ENCODE data around the gene NADSYN1. TPM values are rescaled to one million over a fixed set of nuclear protein-coding genes. Genes with fewer than 3 reads are reported as not detected.

Gene NADSYN1
- total and polyA plus RNA-seq, 2 experiments from 2014 or later, result 35.6 to 54.9 TPM

GRCh38 chr11:71548120-71548519 lies 95.1 kb downstream of the NADSYN1 start, which contains the start of gene KRTAP5-9 (continued):
- TF ChIP-seq, protein P1, sequence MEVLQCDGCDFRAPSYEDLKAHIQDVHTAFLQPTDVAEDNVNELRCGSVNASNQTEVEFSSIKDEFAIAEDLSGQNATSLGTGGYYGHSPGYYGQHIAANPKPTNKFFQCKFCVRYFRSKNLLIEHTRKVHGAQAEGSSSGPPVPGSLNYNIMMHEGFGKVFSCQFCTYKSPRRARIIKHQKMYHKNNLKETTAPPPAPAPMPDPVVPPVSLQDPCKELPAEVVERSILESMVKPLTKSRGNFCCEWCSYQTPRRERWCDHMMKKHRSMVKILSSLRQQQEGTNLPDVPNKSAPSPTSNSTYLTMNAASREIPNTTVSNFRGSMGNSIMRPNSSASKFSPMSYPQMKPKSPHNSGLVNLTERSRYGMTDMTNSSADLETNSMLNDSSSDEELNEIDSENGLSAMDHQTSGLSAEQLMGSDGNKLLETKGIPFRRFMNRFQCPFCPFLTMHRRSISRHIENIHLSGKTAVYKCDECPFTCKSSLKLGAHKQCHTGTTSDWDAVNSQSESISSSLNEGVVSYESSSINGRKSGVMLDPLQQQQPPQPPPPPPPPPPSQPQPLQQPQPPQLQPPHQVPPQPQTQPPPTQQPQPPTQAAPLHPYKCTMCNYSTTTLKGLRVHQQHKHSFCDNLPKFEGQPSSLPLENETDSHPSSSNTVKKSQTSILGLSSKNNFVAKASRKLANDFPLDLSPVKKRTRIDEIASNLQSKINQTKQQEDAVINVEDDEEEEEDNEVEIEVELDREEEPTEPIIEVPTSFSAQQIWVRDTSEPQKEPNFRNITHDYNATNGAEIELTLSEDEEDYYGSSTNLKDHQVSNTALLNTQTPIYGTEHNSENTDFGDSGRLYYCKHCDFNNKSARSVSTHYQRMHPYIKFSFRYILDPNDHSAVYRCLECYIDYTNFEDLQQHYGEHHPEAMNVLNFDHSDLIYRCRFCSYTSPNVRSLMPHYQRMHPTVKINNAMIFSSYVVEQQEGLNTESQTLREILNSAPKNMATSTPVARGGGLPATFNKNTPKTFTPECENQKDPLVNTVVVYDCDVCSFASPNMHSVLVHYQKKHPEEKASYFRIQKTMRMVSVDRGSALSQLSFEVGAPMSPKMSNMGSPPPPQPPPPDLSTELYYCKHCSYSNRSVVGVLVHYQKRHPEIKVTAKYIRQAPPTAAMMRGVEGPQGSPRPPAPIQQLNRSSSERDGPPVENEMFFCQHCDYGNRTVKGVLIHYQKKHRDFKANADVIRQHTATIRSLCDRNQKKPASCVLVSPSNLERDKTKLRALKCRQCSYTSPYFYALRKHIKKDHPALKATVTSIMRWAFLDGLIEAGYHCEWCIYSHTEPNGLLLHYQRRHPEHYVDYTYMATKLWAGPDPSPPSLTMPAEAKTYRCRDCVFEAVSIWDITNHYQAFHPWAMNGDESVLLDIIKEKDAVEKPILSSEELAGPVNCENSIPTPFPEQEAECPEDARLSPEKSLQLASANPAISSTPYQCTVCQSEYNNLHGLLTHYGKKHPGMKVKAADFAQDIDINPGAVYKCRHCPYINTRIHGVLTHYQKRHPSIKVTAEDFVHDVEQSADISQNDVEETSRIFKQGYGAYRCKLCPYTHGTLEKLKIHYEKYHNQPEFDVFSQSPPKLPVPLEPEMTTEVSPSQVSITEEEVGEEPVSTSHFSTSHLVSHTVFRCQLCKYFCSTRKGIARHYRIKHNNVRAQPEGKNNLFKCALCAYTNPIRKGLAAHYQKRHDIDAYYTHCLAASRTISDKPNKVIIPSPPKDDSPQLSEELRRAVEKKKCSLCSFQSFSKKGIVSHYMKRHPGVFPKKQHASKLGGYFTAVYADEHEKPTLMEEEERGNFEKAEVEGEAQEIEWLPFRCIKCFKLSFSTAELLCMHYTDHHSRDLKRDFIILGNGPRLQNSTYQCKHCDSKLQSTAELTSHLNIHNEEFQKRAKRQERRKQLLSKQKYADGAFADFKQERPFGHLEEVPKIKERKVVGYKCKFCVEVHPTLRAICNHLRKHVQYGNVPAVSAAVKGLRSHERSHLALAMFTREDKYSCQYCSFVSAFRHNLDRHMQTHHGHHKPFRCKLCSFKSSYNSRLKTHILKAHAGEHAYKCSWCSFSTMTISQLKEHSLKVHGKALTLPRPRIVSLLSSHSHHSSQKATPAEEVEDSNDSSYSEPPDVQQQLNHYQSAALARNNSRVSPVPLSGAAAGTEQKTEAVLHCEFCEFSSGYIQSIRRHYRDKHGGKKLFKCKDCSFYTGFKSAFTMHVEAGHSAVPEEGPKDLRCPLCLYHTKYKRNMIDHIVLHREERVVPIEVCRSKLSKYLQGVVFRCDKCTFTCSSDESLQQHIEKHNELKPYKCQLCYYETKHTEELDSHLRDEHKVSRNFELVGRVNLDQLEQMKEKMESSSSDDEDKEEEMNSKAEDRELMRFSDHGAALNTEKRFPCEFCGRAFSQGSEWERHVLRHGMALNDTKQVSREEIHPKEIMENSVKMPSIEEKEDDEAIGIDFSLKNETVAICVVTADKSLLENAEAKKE (CRISPR knock-in tag; IDR thresholded peaks at IDR 0.05), result no peak
- TF ChIP-seq CTCF (conservative IDR thresholded peaks at IDR 0.05; ENCODE audit: low read depth in 2 of 2) (no peak), EZH2phosphoT487 (IDR thresholded peaks at IDR 0.05; ENCODE audit: unreplicated experiment) (no peak), POLR2AphosphoS5 (IDR thresholded peaks at IDR 0.05; ENCODE audit: low read depth) (no peak), NANOG (IDR thresholded peaks at IDR 0.05; ENCODE audit: borderline replicate concordance) (no peak), ETS1 (IDR thresholded peaks at IDR 0.05) (no peak)

DNA sequence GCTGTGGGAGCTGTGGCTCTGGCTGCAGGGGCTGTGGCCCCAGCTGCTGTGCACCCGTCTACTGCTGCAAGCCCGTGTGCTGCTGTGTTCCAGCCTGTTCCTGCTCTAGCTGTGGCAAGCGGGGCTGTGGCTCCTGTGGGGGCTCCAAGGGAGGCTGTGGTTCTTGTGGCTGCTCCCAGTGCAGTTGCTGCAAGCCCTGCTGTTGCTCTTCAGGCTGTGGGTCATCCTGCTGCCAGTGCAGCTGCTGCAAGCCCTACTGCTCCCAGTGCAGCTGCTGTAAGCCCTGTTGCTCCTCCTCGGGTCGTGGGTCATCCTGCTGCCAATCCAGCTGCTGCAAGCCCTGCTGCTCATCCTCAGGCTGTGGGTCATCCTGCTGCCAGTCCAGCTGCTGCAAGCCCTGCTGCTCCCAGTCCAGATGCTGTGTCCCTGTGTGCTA lies 95.7 kb downstream of the NADSYN1 start:
- no peak overlapping the region for H3K4me2 ChIP-seq
- no peaks in the 10 kb centered on the region for H3K36me3 ChIP-seq (ENCODE audit: insufficient read depth)
- no peak overlapping the region for H3K27ac ChIP-seq (ENCODE audit: low read depth)
- H3K4me1 Mint-ChIP-seq, result peaks cover 17% of the 10 kb centered on the region
- peaks cover 9% of the 10 kb centered on the region; the same call in 2 of the 3 replicates for H3K36me3 Mint-ChIP-seq (ENCODE audit: low read depth)
- H3K4me3 ChIP-seq, result no peak overlapping the region
- H3K27me3 ChIP-seq (ENCODE audit: insufficient read depth), result no peaks in the 10 kb centered on the region
- H3K27ac Mint-ChIP-seq, result no peak overlapping the region
- DNase-seq (ENCODE audit: low spot score) (no peak), ATAC-seq (no peak)
- no peak overlapping the region for H2AFZ ChIP-seq
- no peaks in the 10 kb centered on the region for H4K20me1 ChIP-seq (replicated peaks; ENCODE audit: insufficient read depth)
- no peaks in the 10 kb centered on the region for H3K79me2 ChIP-seq (replicated peaks; ENCODE audit: insufficient read depth)
- peaks cover 6% of the 10 kb centered on the region; the same call in 1 of the 2 replicates for H3K9me2 ChIP-seq (ENCODE audit: insufficient read depth)
- H3K27me3 Mint-ChIP-seq (ENCODE audit: insufficient read depth, low read depth, poor library complexity), result peaks cover 2% of the 10 kb centered on the region
- H3K4me3 Mint-ChIP-seq, result no peak overlapping the region
- peaks cover 10% of the 10 kb centered on the region; the same call in 1 of the 2 replicates for H3K4me1 ChIP-seq (ENCODE audit: insufficient read depth)
- peaks cover 9% of the 10 kb centered on the region; the same call in 2 of the 3 replicates for H3K9me3 Mint-ChIP-seq
- no peak for TF ChIP-seq POLR2AphosphoS5 (IDR thresholded peaks at IDR 0.05; ENCODE audit: low read depth)
- H3F3A ChIP-seq (replicated peaks; ENCODE audit: low read depth), result no peaks in the 10 kb centered on the region

Small RNAs within 50 kb of the gene (microRNA-seq; reads per million reads assigned to microRNA genes)
- not detected for gene MIR6754

Small RNAs within 50 kb of the gene (small RNA-seq; reads per million reads assigned to genes)
- gene MIR6754 (ENCODE audit: low replicate concordance), result not detected

Other genes starting within 250 kb of the NADSYN1 start
- gene SHANK2, start 200.6 kb upstream of the NADSYN1 start, total RNA-seq (2014; rRNA removed; shearing (Covaris generic)), result 73.1 and 81.4 TPM in 2 replicates
- 16.7 and 22.0 TPM in 2 replicates for gene SHANK2, start 200.6 kb upstream of the NADSYN1 start, polyA plus RNA-seq (2016; fragmentation: Nextera tagmentation; extraction: Ambion mirVana)
- 166 and 175 TPM in 2 replicates for gene DHCR7, start 4.8 kb upstream of the NADSYN1 start, total RNA-seq (2014; rRNA removed; shearing (Covaris generic))
- 84.0 and 91.3 TPM in 2 replicates for gene DHCR7, start 4.8 kb upstream of the NADSYN1 start, polyA plus RNA-seq (2016; fragmentation: Nextera tagmentation; extraction: Ambion mirVana)
- gene KRTAP5-7, start 74.1 kb downstream of the NADSYN1 start, total RNA-seq (2014; rRNA removed; shearing (Covaris generic)), result not detected in 2 replicates
- not detected in 2 replicates for gene KRTAP5-7, start 74.1 kb downstream of the NADSYN1 start, polyA plus RNA-seq (2016; fragmentation: Nextera tagmentation; extraction: Ambion mirVana)
- gene KRTAP5-8, start 84.8 kb downstream of the NADSYN1 start, total RNA-seq (2014; rRNA removed; shearing (Covaris generic)), result not detected in 2 replicates
- gene KRTAP5-8, start 84.8 kb downstream of the NADSYN1 start, polyA plus RNA-seq (2016; fragmentation: Nextera tagmentation; extraction: Ambion mirVana), result not detected in 2 replicates
- gene KRTAP5-9, start 95.2 kb downstream of the NADSYN1 start, total RNA-seq (2014; rRNA removed; shearing (Covaris generic)), result not detected in 2 replicates
- 0.24 TPM in 1 of 2 replicates, not detected in the other for gene KRTAP5-9, start 95.2 kb downstream of the NADSYN1 start, polyA plus RNA-seq (2016; fragmentation: Nextera tagmentation; extraction: Ambion mirVana)
- not detected in 2 replicates for gene KRTAP5-10, start 112.4 kb downstream of the NADSYN1 start, total RNA-seq (2014; rRNA removed; shearing (Covaris generic))
- not detected in 2 replicates for gene KRTAP5-10, start 112.4 kb downstream of the NADSYN1 start, polyA plus RNA-seq (2016; fragmentation: Nextera tagmentation; extraction: Ambion mirVana)
- not detected in 2 replicates for gene KRTAP5-11, start 129.7 kb downstream of the NADSYN1 start, total RNA-seq (2014; rRNA removed; shearing (Covaris generic))
- not detected in 2 replicates for gene KRTAP5-11, start 129.7 kb downstream of the NADSYN1 start, polyA plus RNA-seq (2016; fragmentation: Nextera tagmentation; extraction: Ambion mirVana)

Data from GM23338 (cell line).